ENCODE measurements around the gene CLIC5.

Gene CLIC5

DNA sequence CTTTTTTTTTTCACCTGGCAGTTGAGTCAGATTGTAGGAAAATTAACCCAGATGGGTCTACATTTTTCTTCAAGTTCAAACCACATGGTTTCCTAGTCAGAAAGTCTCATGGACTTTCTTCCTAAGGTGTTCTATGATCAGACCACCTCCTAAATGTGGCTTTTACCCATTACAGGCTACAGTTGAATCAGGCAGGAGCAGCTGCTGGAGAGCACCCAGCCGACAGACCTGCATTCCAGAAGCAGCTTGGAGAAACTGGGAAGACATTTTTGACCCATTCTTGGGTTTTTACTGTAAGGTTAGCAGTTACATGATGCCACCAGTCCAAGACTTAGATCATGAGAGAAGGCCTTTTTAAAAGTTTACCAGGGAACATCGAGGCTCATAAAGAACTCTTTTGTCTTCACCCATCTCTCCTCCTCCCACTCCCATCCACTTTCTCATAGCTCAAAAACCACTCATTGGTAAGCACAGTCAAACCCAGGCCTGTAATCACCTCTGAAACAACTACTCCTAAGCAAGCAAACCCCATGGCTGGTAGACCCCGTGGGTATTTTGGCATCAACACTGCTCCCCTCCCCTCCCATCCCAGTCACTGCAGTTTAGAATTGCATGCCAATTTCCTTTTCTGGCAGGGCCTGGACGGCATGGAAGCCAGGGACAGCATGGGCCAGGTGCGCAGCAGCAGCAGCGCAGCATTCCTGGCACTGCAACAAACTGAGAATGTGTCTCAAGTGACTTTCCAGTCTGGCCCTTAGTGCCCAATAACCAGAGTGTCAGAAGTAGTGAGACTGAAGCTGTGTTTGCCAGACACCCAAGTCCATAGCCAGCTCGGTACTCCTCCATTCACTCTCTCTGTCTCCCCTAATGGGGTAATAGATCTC lies 113.7 kb downstream of the CLIC5 start:
- H3K27ac ChIP-seq (ENCODE audit: low read depth, low read length): no peak overlapping the region
- no peaks in the 10 kb centered on the region for H3K79me2 ChIP-seq (ENCODE audit: control insufficient read depth, insufficient read depth, low read length, poor library complexity)
- DNase-seq: no peak
- H4K12ac ChIP-seq (ENCODE audit: low read depth, low read length): no peak overlapping the region
- no peak overlapping the region for H2AFZ ChIP-seq (ENCODE audit: insufficient read depth, low read length, poor library complexity)
- no peak overlapping the region for H3K18ac ChIP-seq (ENCODE audit: low read length)
- no peak overlapping the region for H3K4ac ChIP-seq (ENCODE audit: low read depth, low read length)
- no peak overlapping the region for H3K4me3 ChIP-seq (ENCODE audit: low read depth, low read length)
- H4K8ac ChIP-seq (ENCODE audit: low read depth, low read length): no peak overlapping the region
- WGBS (ENCODE audit: extremely low coverage, insufficient coverage, insufficient read length): no CpG with 5 or more reads among the region's 7 CpGs
- H2BK120ac ChIP-seq (ENCODE audit: insufficient read depth, low read length, poor library complexity): no peak overlapping the region
- H3K9me3 ChIP-seq (ENCODE audit: insufficient read depth, low read depth, low read length): no peaks in the 10 kb centered on the region
- H3K36me3 ChIP-seq (ENCODE audit: control insufficient read depth in 1 of 2, insufficient read depth in 2 of 2, low read length in 2 of 2): no peaks in the 10 kb centered on the region
- H2BK5ac ChIP-seq (ENCODE audit: low read depth, low read length, poor library complexity): no peak overlapping the region
- H3K23ac ChIP-seq (ENCODE audit: low read length): no peak overlapping the region
- H3K9ac ChIP-seq (ENCODE audit: low read length): no peak overlapping the region
- H3K4me1 ChIP-seq (ENCODE audit: control insufficient read depth in 1 of 2, insufficient read depth in 2 of 2, low read length in 2 of 2): no peaks in the 10 kb centered on the region
- H3K4me2 ChIP-seq (ENCODE audit: low read length): no peak overlapping the region
- H3K27me3 ChIP-seq (ENCODE audit: insufficient read depth, low read length): no peaks in the 10 kb centered on the region
- H2AK5ac ChIP-seq (ENCODE audit: low read length): no peak overlapping the region
- H3K79me1 ChIP-seq (ENCODE audit: low read length): no peaks in the 10 kb centered on the region
- H4K91ac ChIP-seq (ENCODE audit: low read depth, low read length): no peak overlapping the region
- H2BK12ac ChIP-seq (ENCODE audit: low read length): no peak overlapping the region
- no peak overlapping the region for H3K14ac ChIP-seq (ENCODE audit: low read length)

DNA sequence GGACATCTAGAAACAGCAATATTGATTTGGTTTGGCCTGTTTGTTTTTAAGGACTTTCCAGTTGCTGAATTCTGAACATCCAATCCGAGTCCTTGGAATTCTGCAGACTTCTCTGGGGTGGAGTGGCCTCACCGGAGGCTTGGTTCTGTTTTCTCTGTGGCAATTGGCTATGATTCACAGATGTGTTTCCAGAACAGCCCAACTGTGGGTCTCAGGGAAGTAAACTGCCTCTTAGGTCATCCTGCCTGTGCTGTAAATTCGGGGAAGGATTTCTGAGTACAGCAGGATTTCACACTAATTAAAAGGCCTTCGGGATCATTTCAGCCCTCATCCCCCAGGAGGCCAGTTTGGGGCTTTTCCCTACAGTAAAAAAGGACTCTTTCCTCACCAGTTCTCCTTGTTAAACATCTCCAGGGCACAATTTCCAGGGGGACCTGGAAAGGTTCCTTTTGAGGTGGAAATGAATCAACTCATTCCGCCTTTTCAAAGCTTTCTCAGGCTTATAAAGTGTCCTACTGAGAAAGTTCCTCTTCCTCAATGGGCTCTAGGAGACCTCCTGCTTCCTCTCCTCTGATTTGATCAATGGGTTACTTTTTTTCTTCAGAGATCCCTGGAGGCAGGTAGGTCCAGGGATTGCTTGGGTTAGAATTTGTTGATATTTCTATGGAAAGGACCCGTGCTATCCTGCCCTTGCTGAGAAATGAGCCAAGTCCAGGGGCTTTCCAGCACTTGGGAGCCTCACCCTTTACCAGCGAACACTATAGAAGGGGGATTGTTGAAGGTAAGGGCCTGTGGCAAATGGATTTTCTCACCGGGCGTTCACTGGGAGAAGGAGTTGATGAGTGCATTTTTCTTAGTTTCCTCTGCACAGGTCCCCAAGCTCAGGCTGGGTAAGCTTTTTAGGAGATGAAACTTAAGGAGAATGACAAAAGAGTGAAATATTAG lies 114.6 kb downstream of the CLIC5 start:
- Histone ChIP-seq H3K79me2 (ENCODE audit: control insufficient read depth, insufficient read depth, low read length, poor library complexity) (no peaks in the 10 kb centered on the region), H3K36me3 (ENCODE audit: control insufficient read depth in 1 of 2, insufficient read depth in 2 of 2, low read length in 2 of 2) (no peaks in the 10 kb centered on the region)

DNA sequence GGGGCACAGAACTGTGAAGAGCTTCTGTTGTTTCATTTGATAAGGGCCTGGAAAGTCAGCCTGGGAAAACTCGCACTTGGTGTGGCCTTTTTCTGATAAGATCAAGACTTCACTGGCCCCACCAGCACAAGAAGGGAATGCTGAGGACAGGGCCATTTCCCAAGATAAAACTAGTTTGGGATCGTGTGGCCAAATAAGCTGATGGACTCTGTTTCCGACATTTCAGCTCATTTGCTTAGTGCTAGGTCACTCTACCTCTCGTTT lies 116.0 kb downstream of the CLIC5 start:
- Histone ChIP-seq H3K4me1 (ENCODE audit: control insufficient read depth in 1 of 2, insufficient read depth in 2 of 2, low read length in 2 of 2) (no peaks in the 10 kb centered on the region), H3K18ac (ENCODE audit: low read length) (no peak overlapping the region), H4K8ac (ENCODE audit: low read depth, low read length) (no peak overlapping the region), H4K12ac (ENCODE audit: low read depth, low read length) (no peak overlapping the region), H3K9ac (ENCODE audit: low read length) (no peak overlapping the region), H3K79me2 (ENCODE audit: control insufficient read depth, insufficient read depth, low read length, poor library complexity) (no peaks in the 10 kb centered on the region), H3K36me3 (ENCODE audit: control insufficient read depth in 1 of 2, insufficient read depth in 2 of 2, low read length in 2 of 2) (no peaks in the 10 kb centered on the region), H3K4me3 (ENCODE audit: low read depth, low read length) (no peak overlapping the region), H3K27ac (ENCODE audit: low read depth, low read length) (no peak overlapping the region), H3K4ac (ENCODE audit: low read depth, low read length) (no peak overlapping the region), H3K23ac (ENCODE audit: low read length) (no peak overlapping the region), H4K91ac (ENCODE audit: low read depth, low read length) (no peak overlapping the region), H2AFZ (ENCODE audit: insufficient read depth, low read length, poor library complexity) (no peak overlapping the region), H2BK12ac (ENCODE audit: low read length) (no peak overlapping the region), H3K14ac (ENCODE audit: low read length) (no peak overlapping the region), H2AK5ac (ENCODE audit: low read length) (no peak overlapping the region), H2BK120ac (ENCODE audit: insufficient read depth, low read length, poor library complexity) (no peak overlapping the region), H3K27me3 (ENCODE audit: insufficient read depth, low read length) (no peaks in the 10 kb centered on the region), H3K79me1 (ENCODE audit: low read length) (no peaks in the 10 kb centered on the region), H3K4me2 (ENCODE audit: low read length) (no peak overlapping the region), H3K9me3 (ENCODE audit: insufficient read depth, low read depth, low read length) (no peaks in the 10 kb centered on the region), H2BK5ac (ENCODE audit: low read depth, low read length, poor library complexity) (no peak overlapping the region)
- WGBS (ENCODE audit: extremely low coverage, insufficient coverage, insufficient read length): no CpG with 5 or more reads among the region's 4 CpGs
- DNase-seq: peak in 1 of 2 donors; percentile 47

More for the DNA sequence above, 114.6 kb downstream of the CLIC5 start:
- Histone ChIP-seq H2BK12ac (ENCODE audit: low read length) (no peak overlapping the region), H2BK5ac (ENCODE audit: low read depth, low read length, poor library complexity) (no peak overlapping the region), H2AFZ (ENCODE audit: insufficient read depth, low read length, poor library complexity) (no peak overlapping the region), H3K4me1 (ENCODE audit: control insufficient read depth in 1 of 2, insufficient read depth in 2 of 2, low read length in 2 of 2) (no peaks in the 10 kb centered on the region), H3K9me3 (ENCODE audit: insufficient read depth, low read depth, low read length) (no peaks in the 10 kb centered on the region), H3K23ac (ENCODE audit: low read length) (no peak overlapping the region), H3K4ac (ENCODE audit: low read depth, low read length) (no peak overlapping the region), H3K4me3 (ENCODE audit: low read depth, low read length) (no peak overlapping the region), H3K79me1 (ENCODE audit: low read length) (no peaks in the 10 kb centered on the region), H3K14ac (ENCODE audit: low read length) (no peak overlapping the region), H3K27ac (ENCODE audit: low read depth, low read length) (no peak overlapping the region), H4K8ac (ENCODE audit: low read depth, low read length) (no peak overlapping the region), H3K27me3 (ENCODE audit: insufficient read depth, low read length) (no peaks in the 10 kb centered on the region), H4K91ac (ENCODE audit: low read depth, low read length) (no peak overlapping the region), H3K18ac (ENCODE audit: low read length) (no peak overlapping the region), H2AK5ac (ENCODE audit: low read length) (no peak overlapping the region), H3K9ac (ENCODE audit: low read length) (no peak overlapping the region), H2BK120ac (ENCODE audit: insufficient read depth, low read length, poor library complexity) (no peak overlapping the region), H3K4me2 (ENCODE audit: low read length) (no peak overlapping the region), H4K12ac (ENCODE audit: low read depth, low read length) (no peak overlapping the region)
- DNase-seq: no peak
- WGBS (ENCODE audit: extremely low coverage, insufficient coverage, insufficient read length): no CpG with 5 or more reads among the region's 9 CpGs

DNA sequence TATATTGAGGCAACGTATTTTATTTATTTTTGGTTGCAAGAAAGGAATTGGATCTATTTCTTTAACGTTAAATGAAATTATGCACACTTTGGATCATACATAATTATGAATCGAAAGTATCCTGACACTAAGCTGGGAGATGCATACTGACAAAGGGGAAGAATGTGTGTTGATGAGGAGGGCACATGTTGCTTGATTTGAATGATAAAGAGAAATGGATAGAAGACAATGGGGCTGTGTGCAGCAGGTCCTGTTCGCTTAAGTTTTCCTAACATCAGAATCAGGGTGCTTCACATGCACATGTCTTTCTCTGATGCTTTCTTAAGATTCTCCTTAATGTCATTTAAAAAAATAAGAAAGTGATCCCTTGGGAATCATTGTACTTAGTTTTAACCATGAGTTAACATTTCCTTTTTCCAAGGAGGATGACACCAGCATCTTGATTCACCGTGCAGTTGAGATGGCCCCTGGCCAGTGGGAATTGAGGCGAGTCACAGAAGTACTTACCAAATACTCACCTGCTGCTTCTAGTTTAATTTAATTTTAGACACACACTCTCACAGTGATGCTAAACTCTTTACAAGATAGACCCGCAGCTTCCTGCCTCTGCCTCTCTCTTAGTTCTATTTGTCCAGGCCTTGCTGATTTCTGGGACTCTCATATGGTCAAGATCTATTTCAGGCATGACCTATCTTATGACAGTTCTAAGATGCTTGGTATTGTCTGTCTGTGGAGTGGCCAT lies 116.5 kb downstream of the CLIC5 start:
- H2AFZ ChIP-seq (ENCODE audit: insufficient read depth, low read length, poor library complexity): no peak overlapping the region
- H3K27me3 ChIP-seq (ENCODE audit: insufficient read depth, low read length): no peaks in the 10 kb centered on the region
- H4K8ac ChIP-seq (ENCODE audit: low read depth, low read length): no peak overlapping the region
- DNase-seq: no peak
- no peak overlapping the region for H3K23ac ChIP-seq (ENCODE audit: low read length)
- no peak overlapping the region for H3K27ac ChIP-seq (ENCODE audit: low read depth, low read length)
- H2AK5ac ChIP-seq (ENCODE audit: low read length): no peak overlapping the region
- no peak overlapping the region for H2BK120ac ChIP-seq (ENCODE audit: insufficient read depth, low read length, poor library complexity)
- H4K12ac ChIP-seq (ENCODE audit: low read depth, low read length): no peak overlapping the region
- H3K4me1 ChIP-seq (ENCODE audit: control insufficient read depth in 1 of 2, insufficient read depth in 2 of 2, low read length in 2 of 2): no peaks in the 10 kb centered on the region
- no peaks in the 10 kb centered on the region for H3K79me2 ChIP-seq (ENCODE audit: control insufficient read depth, insufficient read depth, low read length, poor library complexity)
- no CpG with 5 or more reads among the region's 7 CpGs for WGBS (ENCODE audit: extremely low coverage, insufficient coverage, insufficient read length)
- H3K36me3 ChIP-seq (ENCODE audit: control insufficient read depth in 1 of 2, insufficient read depth in 2 of 2, low read length in 2 of 2): no peaks in the 10 kb centered on the region
- H3K4me3 ChIP-seq (ENCODE audit: low read depth, low read length): no peak overlapping the region
- H3K9me3 ChIP-seq (ENCODE audit: insufficient read depth, low read depth, low read length): no peaks in the 10 kb centered on the region
- H3K4ac ChIP-seq (ENCODE audit: low read depth, low read length): no peak overlapping the region
- H3K79me1 ChIP-seq (ENCODE audit: low read length): no peaks in the 10 kb centered on the region
- no peak overlapping the region for H3K18ac ChIP-seq (ENCODE audit: low read length)
- H4K91ac ChIP-seq (ENCODE audit: low read depth, low read length): no peak overlapping the region
- no peak overlapping the region for H3K14ac ChIP-seq (ENCODE audit: low read length)
- H3K9ac ChIP-seq (ENCODE audit: low read length): no peak overlapping the region
- H2BK12ac ChIP-seq (ENCODE audit: low read length): no peak overlapping the region
- H3K4me2 ChIP-seq (ENCODE audit: low read length): no peak overlapping the region
- H2BK5ac ChIP-seq (ENCODE audit: low read depth, low read length, poor library complexity): no peak overlapping the region
